HEK293 (cell line): ENCODE results near the gene ABHD8.
A peak's percentile ranks its signal among the peaks of the same experiment; 100 is the strongest.

ENCODE experiments used
- CTCF ChIA-PET: fragments of 350-600 bp; formaldehyde crosslinking; extraction: SDS; loops from one replicate; lab custom pipeline; 2021; ENCODE audit warnings: antibody characterized with exemption; lab: Yijun Ruan, JAX
- POLR2A ChIA-PET: fragments of 300-600 bp; formaldehyde crosslinking; extraction: SDS; loops from one replicate; lab custom pipeline; 2020; ENCODE audit warnings: antibody characterized with exemption, inconsistent platforms; lab: Yijun Ruan, JAX
- H3K27ac ChIP-seq: fragments of 200-500 bp; sonication (Bioruptor generic); 2 replicates; pipeline ENCODE4 v1.5.1; 2014; ENCODE audit warnings: low read depth, low read length, control low read depth, inconsistent platforms; ENCODE audit errors: extremely low read depth
- H3K36me3 ChIP-seq, 2 experiments: fragments of 200-500 bp in 1 of 2; sonication (Bioruptor generic) in 1 of 2; 1 replicate in 1 of 2; 2 replicates in 1 of 2; pipeline ENCODE4 v1.5.1; 2014 to 2017; ENCODE audit warnings: inconsistent platforms in 2 of 2, low read length in 2 of 2; ENCODE audit not compliant: control insufficient read depth in 2 of 2, insufficient read depth in 1 of 2
- H3K4me1 ChIP-seq: fragments of 200-500 bp; sonication (Bioruptor generic); 2 replicates; pipeline ENCODE4 v1.5.1; 2014; ENCODE audit warnings: mild to moderate bottlenecking, low read length, inconsistent platforms; ENCODE audit not compliant: control insufficient read depth, insufficient read depth
- H3K4me3 ChIP-seq: 2 replicates; pipeline ENCODE4 v1.5.1; 2011; ENCODE audit warnings: low read depth, mild to moderate bottlenecking, control low read depth, low read length, moderate library complexity
- H3K9me3 ChIP-seq: fragments of 200-500 bp; sonication (Bioruptor generic); 2 replicates; pipeline ENCODE4 v1.5.1; 2014; ENCODE audit warnings: low read depth, low read length, inconsistent platforms; ENCODE audit not compliant: control insufficient read depth, insufficient read depth
- BCL11B ChIP-seq: fragments of 450-650 bp; formaldehyde crosslinking; IDR thresholded peaks from 2 replicates; pipeline ENCODE4 v1.5.1; 2016; ENCODE audit warnings: low read depth, missing biosample characterization, missing genetic modification characterization
- ELK4 ChIP-seq: IDR thresholded peaks from 2 replicates; pipeline ENCODE4 v1.6.1; 2011; ENCODE audit warnings: mild to moderate bottlenecking, low read depth, low read length, borderline replicate concordance
- HIC1 ChIP-seq: fragments of 450-650 bp; formaldehyde crosslinking; IDR thresholded peaks from 2 replicates; pipeline ENCODE4 v1.5.1; 2016; ENCODE audit warnings: missing biosample characterization, missing genetic modification characterization
- KLF1 ChIP-seq: fragments of 450-650 bp; formaldehyde crosslinking; IDR thresholded peaks from 2 replicates; pipeline ENCODE4 v1.5.1; 2016; ENCODE audit warnings: missing biosample characterization, missing genetic modification characterization
- KLF7 ChIP-seq: fragments of 450-650 bp; formaldehyde crosslinking; IDR thresholded peaks from 2 replicates; pipeline ENCODE4 v1.5.1; 2016; ENCODE audit warnings: missing biosample characterization, missing genetic modification characterization, borderline replicate concordance
- KLF8 ChIP-seq: fragments of 450-650 bp; formaldehyde crosslinking; IDR thresholded peaks from 2 replicates; pipeline ENCODE4 v1.5.1; 2016; ENCODE audit warnings: missing biosample characterization, missing genetic modification characterization
- KLF9 ChIP-seq: fragments of 450-650 bp; formaldehyde crosslinking; IDR thresholded peaks from 2 replicates; pipeline ENCODE4 v1.5.1; 2016; ENCODE audit warnings: missing biosample characterization, missing genetic modification characterization, low read depth
- SP2 ChIP-seq: fragments of 450-650 bp; formaldehyde crosslinking; IDR thresholded peaks from 2 replicates; pipeline ENCODE4 v1.5.1; 2016; ENCODE audit warnings: missing biosample characterization, missing genetic modification characterization
- SP3 ChIP-seq: fragments of 450-650 bp; formaldehyde crosslinking; IDR thresholded peaks from 2 replicates; pipeline ENCODE4 v1.5.1; 2016; ENCODE audit warnings: missing biosample characterization, missing genetic modification characterization
- ZBTB7A ChIP-seq: fragments of 450-650 bp; formaldehyde crosslinking; IDR thresholded peaks from 2 replicates; pipeline ENCODE4 v1.5.1; 2016; ENCODE audit warnings: low read depth, missing biosample characterization, missing genetic modification characterization
- ZFHX2 ChIP-seq: fragments of 450-650 bp; formaldehyde crosslinking; conservative IDR thresholded peaks from 2 replicates; pipeline ENCODE4 v1.5.1; 2016; ENCODE audit warnings: missing biosample characterization, missing genetic modification characterization
- ZNF169 ChIP-seq: fragments of 450-650 bp; formaldehyde crosslinking; IDR thresholded peaks from 2 replicates; pipeline ENCODE4 v1.5.1; 2016; ENCODE audit warnings: missing biosample characterization, missing genetic modification characterization
- ZNF202 ChIP-seq: fragments of 450-650 bp; formaldehyde crosslinking; IDR thresholded peaks from 2 replicates; pipeline ENCODE4 v1.5.1; 2016; ENCODE audit warnings: missing biosample characterization, missing genetic modification characterization, borderline replicate concordance
- ZNF341 ChIP-seq: fragments of 450-650 bp; formaldehyde crosslinking; IDR thresholded peaks from 2 replicates; pipeline ENCODE4; 2016; ENCODE audit warnings: low read depth, missing biosample characterization, missing genetic modification characterization
- ZNF391 ChIP-seq: fragments of 450-650 bp; formaldehyde crosslinking; IDR thresholded peaks from 2 replicates; pipeline ENCODE4 v1.5.1; 2016; ENCODE audit warnings: low read depth, missing biosample characterization, missing genetic modification characterization, borderline replicate concordance
- ZNF404 ChIP-seq: fragments of 450-650 bp; formaldehyde crosslinking; IDR thresholded peaks from 2 replicates; pipeline ENCODE4 v1.5.1; 2017; ENCODE audit warnings: missing biosample characterization, missing genetic modification characterization
- ZNF48 ChIP-seq: fragments of 450-650 bp; formaldehyde crosslinking; IDR thresholded peaks from 2 replicates; pipeline ENCODE4 v1.5.1; 2016; ENCODE audit warnings: missing biosample characterization, missing genetic modification characterization
- ZNF513 ChIP-seq: fragments of 450-650 bp; IDR thresholded peaks from 2 replicates; pipeline ENCODE4 v1.5.1; 2018; ENCODE audit warnings: missing biosample characterization, missing genetic modification characterization
- ZNF548 ChIP-seq: fragments of 450-650 bp; formaldehyde crosslinking; IDR thresholded peaks from 2 replicates; pipeline ENCODE4 v1.5.1; 2016; ENCODE audit warnings: missing biosample characterization, missing genetic modification characterization
- ZNF580 ChIP-seq: fragments of 450-650 bp; formaldehyde crosslinking; IDR thresholded peaks from 2 replicates; pipeline ENCODE4 v1.5.1; 2016; ENCODE audit warnings: missing biosample characterization, missing genetic modification characterization
- ZNF600 ChIP-seq: fragments of 450-650 bp; formaldehyde crosslinking; IDR thresholded peaks from 2 replicates; pipeline ENCODE4 v1.5.1; 2016; ENCODE audit warnings: missing biosample characterization, missing genetic modification characterization
- ZNF629 ChIP-seq: fragments of 450-650 bp; formaldehyde crosslinking; IDR thresholded peaks from 2 replicates; pipeline ENCODE4 v1.5.1; 2017; ENCODE audit warnings: missing biosample characterization, missing genetic modification characterization
- ZNF701 ChIP-seq: fragments of 450-650 bp; formaldehyde crosslinking; IDR thresholded peaks from 2 replicates; pipeline ENCODE4 v1.5.1; 2016; ENCODE audit warnings: missing biosample characterization, missing genetic modification characterization
- ZNF791 ChIP-seq: fragments of 450-650 bp; formaldehyde crosslinking; IDR thresholded peaks from 2 replicates; pipeline ENCODE4 v1.5.1; 2016; ENCODE audit warnings: missing biosample characterization, missing genetic modification characterization

Gene ABHD8

GRCh38 chr19:17339088-17339741 is 36.0 kb upstream of the ABHD8 start:
- Histone ChIP-seq H3K4me3 (no peak overlapping the region), H3K9me3 (no peaks in the 10 kb centered on the region), H3K27ac (no peak overlapping the region), H3K4me1 (peaks cover 4% of the 10 kb centered on the region; the same call in 1 of the 2 replicates), H3K36me3 (peaks cover 0 to 28% of the 10 kb centered on the region in 2 experiments; a peak in 2 of 3 replicates)
- CTCF ChIA-PET: interaction anchor here (0.6 to 1.2 kb wide), 3 partner anchors 51 to 157 kb away, joined by 3 to 5 read pairs (median 4); no protein-coding TSS in a partner anchor
- POLR2A ChIA-PET: interaction anchor here (0.5 to 0.9 kb wide), 5 partner anchors 30 to 542 kb away, joined by 3 to 5 read pairs (median 3); partner anchors contain the start of genes DDA1 and TMEM221
- TF ChIP-seq KLF1 (tag by site-specific recombination) (peak; percentile 90), ZNF404 (tag by site-specific recombination) (no peak), ELK4 (no peak), KLF7 (tag by site-specific recombination) (no peak), ZNF580 (tag by site-specific recombination) (no peak), KLF8 (tag by site-specific recombination) (peak; percentile 95), ZNF48 (no peak), KLF9 (tag by site-specific recombination) (peak; percentile 16; the same call in 1 of the 2 replicates), HIC1 (tag by site-specific recombination) (peak; percentile 64; the same call in 1 of the 2 replicates), ZNF701 (tag by site-specific recombination) (no peak), SP3 (tag by site-specific recombination) (peak; percentile 26; the same call in 1 of the 2 replicates), SP2 (tag by site-specific recombination) (peak; percentile 52; the same call in 1 of the 2 replicates)

GRCh38 chr19:17338433-17339078 is 35.3 kb upstream of the ABHD8 start:
- ChIA-PET POLR2A (interaction anchor here (0.7 to 0.9 kb wide), 2 partner anchors 29 to 169 kb away, joined by 3 to 4 read pairs; partner anchors contain the start of gene DDA1), CTCF (interaction anchor here (0.6 to 1.2 kb wide), 3 partner anchors 52 to 157 kb away, joined by 3 to 5 read pairs (median 4); no protein-coding TSS in a partner anchor)
- Histone ChIP-seq H3K36me3 (peaks cover 0 to 28% of the 10 kb centered on the region in 2 experiments; a peak in 2 of 3 replicates), H3K4me3 (peak overlapping the region; percentile 46), H3K9me3 (no peaks in the 10 kb centered on the region), H3K4me1 (peaks cover 8% of the 10 kb centered on the region), H3K27ac (no peak overlapping the region; the same call in 1 of the 2 replicates)
- TF ChIP-seq ZFHX2 (tag by site-specific recombination) (0 out of 2 replicates have a peak, but pooled peaks have one; percentile 2), ZNF169 (no peak), ZNF629 (tag by site-specific recombination) (no peak), ZNF341 (tag by site-specific recombination) (no peak), KLF8 (tag by site-specific recombination) (no peak), BCL11B (tag by site-specific recombination) (0 out of 2 replicates have a peak, but pooled peaks have one; percentile 15), ZNF548 (tag by site-specific recombination) (no peak), ZNF391 (tag by site-specific recombination) (0 out of 2 replicates have a peak, but pooled peaks have one; percentile 13), ZNF202 (no peak), ZNF791 (tag by site-specific recombination) (no peak), ZBTB7A (tag by site-specific recombination) (peak; percentile 12; the same call in 1 of the 2 replicates), ZNF600 (tag by site-specific recombination) (no peak), ZNF513 (tag by site-specific recombination) (no peak)
